OCI-M2 (cell line): ENCODE measurements around the gene SENP5.

Experiments
- DNase-seq: peaks from one replicate; lab custom pipeline; 2025; ENCODE audit not compliant: unreplicated experiment; lab: John Stamatoyannopoulos, UW

SENP5 gene

DNA sequence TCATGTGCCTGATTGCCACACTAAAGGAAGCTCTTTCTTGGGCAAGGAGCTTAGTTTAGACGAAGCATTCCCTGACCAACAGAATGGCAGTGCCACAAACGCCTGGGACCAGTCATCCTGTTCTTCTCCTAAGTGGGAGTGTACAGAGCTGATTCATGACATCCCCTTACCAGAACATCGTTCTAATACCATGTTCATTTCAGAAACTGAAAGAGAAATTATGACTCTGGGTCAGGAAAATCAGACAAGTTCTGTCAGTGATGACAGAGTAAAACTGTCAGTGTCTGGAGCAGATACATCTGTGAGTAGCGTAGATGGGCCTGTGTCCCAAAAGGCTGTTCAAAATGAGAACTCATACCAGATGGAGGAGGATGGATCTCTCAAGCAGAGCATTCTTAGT is 18.4 kb downstream of the SENP5 start:
- no peak for DNase-seq

DNA sequence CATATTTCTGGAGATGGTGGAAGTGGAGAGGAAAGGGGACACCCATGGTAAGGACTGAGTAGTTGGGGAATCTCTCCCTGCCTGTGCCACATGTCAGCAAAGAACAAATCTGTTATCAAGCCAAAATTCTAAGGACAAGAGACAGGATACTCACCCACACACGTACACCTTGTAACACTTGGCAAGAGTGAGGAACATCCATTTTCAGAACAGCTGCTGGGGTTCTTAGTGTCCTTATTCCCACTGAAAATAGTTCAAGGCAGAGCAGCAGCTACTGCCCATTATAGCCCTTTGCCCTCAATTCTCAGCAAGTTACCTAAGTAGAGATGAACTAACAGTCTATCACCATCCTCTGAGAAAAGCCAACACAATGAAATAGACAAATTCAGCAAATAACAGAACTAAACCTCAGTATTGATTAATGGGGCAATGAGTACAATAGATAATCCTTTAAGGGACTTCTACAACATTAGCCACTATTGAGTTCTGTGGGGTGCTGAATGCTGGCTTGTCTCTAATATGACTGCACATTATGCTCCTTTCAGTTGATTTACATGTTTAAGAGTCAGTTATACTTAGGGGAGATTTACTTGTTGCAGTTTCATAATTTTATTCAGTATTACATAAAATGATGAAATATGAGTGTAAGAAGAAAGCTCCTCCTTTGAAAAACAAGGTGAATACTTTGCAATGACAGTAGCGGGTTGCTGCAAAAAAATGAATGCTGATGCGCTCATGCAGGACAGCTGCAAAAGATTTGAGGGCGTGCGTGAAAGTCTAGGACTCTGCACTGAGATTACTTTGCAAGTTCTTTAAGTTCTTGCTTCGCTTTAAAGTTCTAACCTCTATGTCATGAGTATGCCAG is 22.4 kb downstream of the SENP5 start:
- no peak for DNase-seq

DNA sequence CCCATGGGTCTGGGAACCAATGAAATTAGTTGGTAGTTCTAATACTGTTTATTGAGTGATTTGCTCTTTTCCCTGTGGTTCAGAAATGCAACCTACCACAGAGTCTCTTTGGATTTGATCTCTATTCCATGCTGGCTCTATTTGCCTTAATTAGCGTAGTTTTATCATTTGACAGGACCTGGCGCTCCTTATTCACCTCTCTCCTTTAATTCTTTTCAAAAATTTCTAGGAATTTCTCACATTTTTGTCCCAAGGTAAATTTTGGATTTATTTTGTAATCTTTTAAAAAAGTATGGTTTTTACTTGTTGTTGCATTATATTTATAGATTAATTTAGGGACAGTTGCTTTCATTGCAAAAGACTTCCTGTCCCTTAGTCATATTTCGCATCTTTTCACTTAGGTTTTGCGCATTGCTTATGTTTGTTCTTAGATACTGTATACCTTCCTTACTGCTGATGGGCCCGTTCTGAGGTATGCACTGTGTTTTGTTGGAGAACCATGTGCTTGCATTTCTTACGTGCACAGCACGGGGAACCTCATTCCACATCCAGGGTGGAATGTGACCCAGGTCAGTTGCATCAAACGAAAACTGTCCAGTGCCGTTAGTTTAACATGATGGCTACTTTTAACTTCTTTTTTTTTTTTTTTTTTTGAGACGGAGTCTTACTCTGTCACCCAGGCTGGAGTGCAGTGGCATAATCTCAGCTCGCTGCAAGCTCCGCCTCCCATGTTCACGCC is 27.0 kb downstream of the SENP5 start:
- no peak for DNase-seq

DNA sequence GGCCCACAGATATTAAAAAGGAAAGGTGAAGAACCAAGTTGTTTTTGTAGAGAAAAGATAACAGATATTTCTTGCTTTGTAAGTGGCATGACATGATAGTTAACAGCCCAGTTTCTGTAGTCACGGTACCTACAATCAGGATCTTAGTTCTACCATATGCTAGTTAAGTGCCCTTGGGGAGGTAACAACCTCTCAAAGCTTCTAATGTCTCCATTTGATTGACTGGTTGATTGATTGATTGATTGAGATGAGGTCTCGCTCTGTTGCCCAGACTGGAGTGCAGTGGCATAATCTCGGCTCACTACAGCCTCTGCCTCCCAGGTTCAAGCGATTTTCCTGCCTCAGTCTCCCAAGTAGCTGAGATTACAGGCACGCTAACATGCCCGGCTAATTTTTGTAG is 28.5 kb downstream of the SENP5 start:
- no peak for DNase-seq

DNA sequence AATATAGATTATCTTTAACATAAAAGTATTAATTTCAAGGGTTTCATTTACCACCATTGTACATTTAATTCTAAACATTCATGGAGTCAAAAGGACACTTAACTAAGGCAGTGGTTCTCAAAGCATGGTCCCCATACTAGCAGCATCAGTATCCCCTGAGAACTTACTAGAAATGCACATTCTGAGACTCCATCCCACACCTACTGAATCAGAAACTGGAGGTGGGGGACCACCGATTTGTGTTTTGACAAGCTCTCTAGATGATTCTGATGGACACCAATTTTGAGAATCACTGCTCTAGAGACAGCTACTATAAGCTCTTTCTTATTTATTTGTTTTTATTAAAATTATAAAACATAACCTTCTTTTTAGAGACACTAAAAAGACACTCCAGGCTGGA is 34.0 kb downstream of the SENP5 start:
- DNase-seq, result no peak

DNA sequence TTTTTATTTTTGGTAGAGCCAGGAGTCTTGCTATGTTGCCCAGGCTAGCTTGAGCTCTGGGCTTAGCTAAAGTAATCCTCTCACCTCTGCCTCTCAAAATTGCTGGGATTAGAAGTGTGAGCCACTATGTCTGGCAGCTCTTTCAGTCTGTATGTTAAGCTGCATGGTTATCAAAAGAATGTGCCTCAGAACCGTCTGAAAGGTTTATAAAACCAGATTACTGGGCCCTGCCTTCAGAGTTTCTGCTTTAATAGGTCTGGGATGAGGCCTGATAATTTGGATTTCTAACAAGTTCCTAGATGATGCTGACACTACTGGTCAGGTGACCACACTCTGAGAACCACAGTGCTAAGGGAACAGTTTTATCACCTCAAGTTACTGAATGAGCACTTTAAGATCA is 34.6 kb downstream of the SENP5 start:
- DNase-seq, result no peak

DNA sequence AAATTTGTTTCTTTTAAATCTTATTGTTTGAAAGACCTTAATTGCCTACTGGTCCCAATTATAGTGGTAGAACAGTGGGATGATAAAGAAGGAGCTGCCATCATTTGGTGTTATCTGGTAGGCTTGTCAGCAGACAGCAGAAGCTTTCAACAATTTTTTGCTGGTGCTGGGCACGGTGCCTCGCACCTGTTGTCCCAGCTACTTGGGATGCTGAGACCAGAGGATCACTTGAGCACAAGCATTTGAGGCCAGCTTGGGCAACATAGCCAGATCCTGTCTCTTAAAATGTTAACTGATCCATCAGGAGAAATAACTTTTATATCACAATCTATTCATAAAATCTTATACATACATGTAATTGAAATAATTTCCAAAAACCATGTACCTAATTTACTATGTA is 36.0 kb downstream of the SENP5 start:
- DNase-seq, result no peak

DNA sequence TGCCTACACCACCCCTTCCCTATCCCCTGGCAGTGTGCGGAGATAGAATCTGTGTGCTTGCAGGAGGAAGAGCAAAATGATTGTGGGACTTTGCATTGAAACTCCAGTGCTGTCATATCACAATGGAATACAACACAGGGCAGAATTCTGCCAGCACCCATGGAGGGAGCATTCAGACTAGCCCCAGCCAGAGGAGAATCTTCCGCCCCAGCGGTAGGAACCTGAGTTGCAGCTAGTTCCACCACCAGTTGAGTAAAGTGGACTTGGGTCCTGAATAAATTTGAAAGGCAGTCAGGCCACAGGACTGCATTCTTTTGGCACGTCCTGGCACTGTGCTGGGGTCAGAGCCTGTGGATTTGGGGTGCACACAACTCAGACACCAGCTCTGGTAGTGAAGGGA is 47.1 kb downstream of the SENP5 start:
- DNase-seq, result no peak

DNA sequence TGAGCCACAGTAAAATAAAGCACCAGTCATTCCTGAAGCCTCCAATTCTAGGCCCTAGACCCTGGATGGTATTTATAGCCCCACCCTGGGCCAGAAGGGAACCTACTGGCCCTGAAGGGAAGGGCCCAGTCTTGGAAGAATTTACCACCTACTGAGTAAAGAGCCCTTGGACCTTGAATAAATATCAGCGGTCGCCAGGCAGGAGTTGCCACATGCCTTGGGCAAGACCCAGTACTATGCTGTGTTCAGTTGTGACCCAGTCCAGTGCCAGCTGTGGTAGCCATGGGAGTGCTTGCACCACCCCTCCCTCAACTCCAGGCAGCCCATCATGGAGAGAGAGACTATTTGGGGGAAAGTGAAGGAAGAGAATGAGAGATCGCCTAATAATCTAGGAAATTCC is 47.7 kb downstream of the SENP5 start:
- no peak for DNase-seq

DNA sequence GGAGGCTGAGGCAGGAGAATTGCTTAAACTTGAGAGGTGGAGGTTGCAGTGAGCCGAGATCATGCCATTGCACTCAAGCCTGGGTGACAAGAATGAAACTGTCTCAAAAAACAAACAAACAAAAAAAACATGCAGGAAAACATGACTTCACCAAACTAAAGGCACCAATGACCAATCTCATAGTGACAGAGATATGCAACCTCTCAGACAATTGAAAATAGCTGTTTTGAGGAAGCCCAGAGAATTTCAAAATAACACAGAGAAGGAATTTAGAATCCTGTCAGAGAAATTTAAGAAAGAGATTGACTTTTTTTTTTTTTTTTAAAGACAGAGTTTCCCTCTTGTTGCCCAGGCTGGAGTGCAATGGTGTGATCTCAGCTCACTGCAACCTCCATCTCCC is 48.5 kb downstream of the SENP5 start:
- DNase-seq, result no peak

DNA sequence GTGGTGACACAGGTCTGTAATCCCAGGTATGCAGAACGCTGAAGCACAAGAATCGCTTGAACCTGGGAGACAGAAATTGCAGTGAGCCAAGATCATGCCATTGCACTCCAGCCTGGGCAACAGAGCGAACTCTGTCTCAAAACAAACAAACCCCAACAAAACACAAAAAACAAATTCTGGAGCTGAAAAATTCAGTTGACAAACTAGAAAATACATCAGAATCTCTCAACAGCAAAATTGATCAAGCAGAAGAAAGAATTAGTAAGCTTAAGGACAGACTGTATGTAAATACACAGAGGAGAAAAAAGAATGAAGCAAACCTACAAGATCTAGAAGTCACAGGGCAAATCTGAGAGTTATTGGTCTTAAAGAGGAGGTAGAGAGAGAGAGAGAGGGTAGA is 49.3 kb downstream of the SENP5 start:
- no peak for DNase-seq

DNA sequence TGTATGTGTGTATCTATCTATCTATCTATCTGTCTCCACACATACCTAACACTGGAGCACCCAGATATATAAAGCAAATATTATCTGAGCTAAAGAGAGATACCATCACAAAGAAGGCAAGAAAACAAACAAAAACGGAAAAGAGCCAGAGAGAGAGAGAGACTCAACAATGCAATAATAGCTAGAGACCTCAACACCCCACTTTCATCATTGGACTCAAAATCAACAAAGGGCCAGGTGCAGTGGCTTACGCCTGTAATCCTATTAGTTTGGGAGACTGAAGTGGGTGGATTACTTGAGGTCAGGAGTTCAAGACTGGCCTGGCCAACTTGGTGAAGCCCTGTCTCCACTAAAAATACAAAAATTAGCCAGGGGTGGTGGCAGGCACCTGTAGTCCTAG is 51.2 kb downstream of the SENP5 start:
- no peak for DNase-seq

DNA sequence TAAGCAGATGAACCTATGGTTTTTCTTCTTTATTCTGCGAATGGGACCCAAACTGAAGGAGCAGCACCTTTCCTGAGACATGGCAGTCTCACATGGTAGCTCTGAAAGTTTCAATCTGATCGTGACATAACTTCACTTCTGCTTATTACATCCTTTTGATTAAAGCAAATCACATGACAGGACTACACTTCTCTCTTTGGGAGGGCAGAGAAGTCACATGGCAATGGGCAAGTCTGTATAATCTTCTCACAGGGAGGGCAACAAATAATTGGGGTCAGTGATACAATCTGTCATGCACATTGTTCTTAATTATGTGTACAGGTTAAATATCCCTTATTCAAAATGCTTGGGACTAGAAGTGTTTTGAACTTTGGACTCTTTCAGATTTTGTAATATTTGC is 53.0 kb downstream of the SENP5 start:
- no peak for DNase-seq

DNA sequence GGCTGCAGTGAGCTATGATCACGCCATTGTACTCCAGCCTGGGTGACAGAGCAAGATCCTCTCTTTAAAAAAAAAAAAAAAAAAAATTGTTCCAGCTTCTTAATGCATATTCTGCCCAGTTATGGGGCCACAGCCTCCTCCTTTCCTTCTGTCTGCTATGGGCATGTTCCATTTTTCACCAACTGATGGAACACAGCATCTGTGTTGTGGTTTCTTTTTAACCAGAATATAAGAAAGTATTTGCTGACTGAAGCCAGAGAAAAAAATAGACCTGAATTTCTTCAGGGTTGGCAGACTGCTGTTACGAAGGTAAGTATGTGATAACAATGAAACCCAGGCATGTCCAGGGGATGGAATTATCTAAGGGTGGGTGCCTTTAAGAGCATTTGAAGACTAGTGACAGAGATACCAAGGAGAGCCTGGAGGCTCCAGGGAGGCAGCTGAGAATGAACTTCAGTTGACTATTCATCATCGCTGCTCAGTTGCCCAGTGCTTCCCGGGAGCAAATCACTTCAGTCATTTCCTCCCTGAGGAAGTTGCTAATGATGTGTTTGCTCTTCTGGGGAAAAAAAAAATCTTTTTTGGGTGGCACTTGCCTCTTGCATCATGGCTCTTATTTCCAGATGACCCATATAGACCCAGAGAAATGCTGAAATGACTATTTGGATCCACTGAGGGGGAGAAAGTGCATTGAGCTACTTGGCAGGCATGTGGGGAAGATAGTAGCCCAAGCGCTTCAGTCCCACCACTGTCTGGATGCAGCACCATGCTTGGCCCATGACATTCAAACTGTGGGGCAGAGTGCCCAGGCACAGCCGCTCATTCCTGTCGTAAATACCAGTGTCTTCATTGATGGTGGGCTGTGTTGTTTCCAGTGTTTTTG is 60.1 kb downstream of the SENP5 start:
- DNase-seq, result no peak

DNA sequence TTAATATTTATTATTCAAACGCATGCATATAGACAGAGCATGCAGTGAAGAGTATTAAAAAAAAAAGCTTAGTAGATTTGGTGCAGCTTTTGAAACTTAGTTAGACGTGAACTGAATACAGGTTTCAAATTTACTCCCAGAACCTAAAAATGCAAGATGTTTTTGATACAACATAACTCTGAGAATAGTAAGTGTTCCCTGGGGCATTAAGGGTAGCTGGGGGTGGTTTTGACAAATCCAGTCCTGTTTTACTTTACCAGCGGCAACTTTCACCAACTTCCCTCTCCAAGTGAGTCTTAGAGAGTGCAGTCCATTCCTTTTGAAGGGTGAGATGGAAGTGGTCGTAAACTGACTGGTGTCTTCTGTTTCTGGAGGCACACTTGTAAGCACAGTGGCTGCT is 63.4 kb downstream of the SENP5 start:
- no peak for DNase-seq

DNA sequence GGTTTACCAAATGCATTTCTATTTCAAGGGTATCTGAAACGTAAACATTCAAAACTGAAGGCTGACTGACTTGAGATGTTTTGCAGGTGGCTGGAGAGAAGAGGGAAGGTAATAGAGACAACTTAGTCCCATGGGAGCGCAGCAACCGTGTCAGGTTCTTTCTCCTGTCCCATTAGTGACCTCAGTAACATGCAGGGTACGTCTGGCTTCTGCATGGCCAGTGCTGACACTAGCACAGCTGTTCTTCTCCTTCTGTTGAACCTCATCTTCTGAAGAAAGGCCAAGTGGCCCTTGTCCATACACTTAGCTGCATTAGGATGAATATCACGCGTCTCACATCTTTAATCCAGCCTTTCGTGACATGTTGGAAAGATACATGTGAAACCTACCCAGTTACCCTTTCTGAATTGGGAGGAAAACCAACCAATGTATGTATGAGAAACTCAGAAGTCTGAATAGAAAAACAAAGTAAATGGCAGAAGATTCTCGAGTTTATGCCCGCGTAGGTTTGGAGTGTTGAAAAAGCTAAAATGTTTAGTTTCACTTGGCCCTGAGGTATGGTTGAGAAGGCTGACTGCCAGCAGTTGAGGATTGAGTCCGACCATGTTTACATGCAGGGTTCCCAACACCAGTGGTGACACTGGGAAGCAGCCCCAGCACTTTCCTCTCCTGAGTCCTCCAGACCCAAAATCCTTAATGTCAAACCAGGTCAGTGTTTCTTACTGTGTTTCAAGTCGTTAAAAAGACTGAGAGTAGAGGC is 64.3 kb downstream of the SENP5 start:
- DNase-seq, result no peak

DNA sequence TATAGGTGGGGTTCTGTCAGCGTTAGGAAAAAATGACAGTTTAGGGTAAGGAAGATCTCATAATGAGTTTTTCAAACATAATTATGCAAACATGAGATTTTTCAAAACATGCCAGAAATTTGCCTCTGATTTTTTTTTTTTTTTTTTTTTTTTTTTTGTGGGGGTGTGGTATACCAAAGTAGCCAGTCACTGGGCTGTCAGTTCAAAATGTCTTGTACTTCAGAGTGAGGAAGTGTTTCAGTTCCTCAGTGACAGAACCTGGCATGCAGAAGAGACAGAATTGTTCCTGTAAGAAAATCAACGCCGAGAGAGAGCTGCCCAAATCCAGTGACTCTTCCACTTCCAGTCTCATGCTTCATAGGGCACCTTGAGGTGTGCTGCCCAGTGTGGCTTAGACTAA is 64.9 kb downstream of the SENP5 start:
- no peak for DNase-seq

DNA sequence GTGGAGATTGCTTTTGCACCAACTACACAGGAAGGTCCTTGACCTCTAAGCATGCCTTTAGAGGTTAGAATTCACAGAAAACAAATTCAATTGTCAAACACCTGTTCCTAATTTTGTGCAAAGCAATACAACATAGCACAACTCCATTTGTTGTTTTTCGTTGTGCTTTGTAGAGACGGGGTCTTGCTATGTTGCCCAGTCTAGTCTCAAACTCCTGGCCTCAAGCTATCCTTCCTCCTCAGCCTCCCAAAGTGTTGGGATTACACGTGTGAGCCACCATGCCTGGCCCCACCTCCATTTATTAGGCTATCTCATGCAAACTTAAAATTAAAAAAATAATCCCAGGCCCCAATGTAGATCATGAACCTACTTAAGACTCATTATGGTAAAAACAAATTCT is 68.6 kb downstream of the SENP5 start:
- no peak for DNase-seq

DNA sequence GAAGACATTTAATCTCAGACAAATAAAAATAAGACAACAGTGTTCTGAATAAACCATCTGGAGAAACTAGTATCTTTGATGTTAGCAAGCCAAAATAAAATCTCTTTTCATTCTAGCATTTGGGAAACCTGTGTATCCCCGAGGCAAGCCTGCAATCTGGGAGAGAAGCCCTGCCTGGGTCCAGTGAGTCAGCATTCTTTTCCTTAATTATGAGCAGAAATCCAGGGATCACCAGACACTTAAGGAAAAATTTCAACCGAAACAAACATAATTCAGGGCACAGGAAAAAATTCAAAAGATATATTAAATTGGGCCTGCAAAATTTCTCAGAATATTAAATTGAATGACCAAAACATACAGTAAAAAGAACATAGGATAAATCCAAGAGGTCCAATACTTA is 70.4 kb downstream of the SENP5 start:
- DNase-seq, result no peak

DNA sequence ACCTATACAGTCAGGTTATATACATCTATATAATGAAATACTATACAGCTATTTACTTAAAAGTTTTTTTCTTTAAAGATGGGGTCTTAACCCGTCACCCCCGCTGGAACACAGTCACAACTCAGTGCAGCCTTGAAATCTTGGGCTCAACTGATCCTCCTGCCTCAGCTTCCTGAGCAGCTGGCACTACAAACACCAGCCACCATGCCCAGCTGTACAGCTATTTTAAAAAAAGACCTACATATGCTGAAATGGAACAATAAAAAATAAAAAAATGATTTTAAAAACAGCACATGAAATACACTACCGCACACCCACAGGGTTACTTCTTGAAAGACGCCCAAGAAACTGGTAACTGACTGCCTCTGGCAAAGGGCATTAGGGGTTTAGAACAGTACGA is 70.9 kb downstream of the SENP5 start:
- DNase-seq, result no peak

DNA sequence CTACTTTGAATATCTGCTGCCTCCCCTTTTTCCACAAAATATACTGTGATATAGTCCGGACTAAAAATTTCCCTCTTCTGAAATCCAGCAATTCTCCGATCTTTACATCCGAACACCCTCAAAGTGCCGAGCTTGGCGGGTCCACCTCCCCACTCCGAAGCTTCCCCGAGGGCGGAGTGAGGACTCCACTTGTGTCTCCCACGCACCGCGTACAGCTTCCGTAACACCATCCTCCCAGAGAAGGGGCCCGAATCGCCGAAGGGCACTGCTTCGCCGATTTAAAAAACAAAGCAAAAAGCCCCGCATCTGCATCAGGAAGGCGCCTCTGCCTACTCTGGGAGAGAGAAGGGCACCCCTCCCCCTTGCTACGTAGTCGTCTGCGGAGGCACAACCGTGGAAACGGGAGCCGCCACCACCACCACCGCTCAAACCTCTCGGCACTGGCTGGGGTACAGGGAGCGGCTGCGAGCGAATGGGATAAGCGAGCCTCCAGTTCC is 74.1 kb downstream of the SENP5 start:
- no peak for DNase-seq
